GM03348 (cell line): ENCODE results near the gene OR2H2.

Experiments used
- DNase-seq: peaks from one replicate; pipeline ENCODE4 v3.0.0; 2012; ENCODE audit warnings: low spot score

OR2H2 gene

DNA sequence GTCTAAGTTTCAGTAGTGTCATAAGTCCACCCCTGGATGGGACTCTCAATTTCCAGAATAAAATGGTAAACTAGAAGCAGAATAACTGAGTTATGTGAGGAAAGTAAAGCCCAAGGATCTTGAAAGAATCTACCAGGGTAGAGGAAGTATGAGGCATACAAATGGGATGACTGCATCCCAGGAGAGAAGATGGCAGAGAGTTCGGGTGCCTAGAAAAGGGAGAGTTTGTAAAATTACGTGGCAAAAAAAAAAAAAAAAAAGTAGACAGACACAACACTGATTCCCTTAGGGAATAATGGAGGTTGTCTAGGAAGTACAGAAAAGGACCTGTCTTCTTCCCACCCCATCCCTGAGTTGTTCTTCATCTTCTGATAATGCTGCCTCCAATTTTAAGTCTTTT, 44.6 kb downstream of the OR2H2 start:
- no peak for DNase-seq

DNA sequence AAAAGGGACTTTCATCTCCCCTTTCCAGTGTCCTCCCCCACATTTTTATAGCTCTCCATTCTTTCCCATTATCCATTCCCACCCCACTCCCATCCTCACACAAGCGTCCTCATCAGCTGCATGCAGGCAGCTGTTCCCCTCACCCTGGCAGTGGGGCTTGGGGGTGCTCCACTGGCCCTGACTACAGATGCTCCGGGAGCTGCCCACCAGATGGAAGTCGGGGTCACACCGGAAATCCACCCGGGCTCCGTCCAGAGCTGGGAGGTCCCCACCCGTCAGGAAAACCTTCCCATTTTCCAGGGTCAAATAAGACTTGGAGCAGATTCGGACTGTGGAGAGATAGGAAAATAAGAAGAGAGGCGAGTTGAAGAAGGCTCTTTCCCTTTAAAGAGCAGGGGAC, 45.4 kb downstream of the OR2H2 start:
- DNase-seq, result no peak

DNA sequence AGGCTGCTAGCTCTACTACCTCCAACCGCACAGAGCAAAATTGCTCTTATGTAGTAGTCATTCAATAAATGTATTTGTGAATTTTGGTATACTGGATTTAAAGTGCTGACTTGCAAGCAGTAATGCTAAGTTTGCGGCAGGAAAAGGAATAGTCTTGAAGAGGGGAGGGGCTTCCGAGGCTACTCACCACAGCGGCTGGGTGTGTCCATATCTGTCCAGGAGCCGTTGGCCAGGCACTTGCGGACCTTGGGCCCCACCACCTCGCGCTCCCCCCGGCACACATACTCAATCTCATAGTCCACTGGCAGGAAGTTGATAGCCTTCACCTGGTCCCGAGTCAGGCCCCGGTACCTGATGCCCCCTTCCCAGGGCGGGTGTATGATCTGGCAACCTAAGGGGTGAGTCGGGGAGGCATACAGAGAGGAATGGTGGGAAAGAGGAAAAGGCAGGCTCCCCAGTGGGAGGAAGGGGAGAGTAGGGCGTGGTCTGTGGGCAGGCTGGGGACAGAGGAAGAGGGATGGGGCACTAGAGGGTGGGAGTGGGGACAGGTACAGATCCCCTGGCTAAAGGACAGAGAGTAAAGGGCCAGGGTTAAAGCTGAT, 46.4 kb downstream of the OR2H2 start:
- no peak for DNase-seq

DNA sequence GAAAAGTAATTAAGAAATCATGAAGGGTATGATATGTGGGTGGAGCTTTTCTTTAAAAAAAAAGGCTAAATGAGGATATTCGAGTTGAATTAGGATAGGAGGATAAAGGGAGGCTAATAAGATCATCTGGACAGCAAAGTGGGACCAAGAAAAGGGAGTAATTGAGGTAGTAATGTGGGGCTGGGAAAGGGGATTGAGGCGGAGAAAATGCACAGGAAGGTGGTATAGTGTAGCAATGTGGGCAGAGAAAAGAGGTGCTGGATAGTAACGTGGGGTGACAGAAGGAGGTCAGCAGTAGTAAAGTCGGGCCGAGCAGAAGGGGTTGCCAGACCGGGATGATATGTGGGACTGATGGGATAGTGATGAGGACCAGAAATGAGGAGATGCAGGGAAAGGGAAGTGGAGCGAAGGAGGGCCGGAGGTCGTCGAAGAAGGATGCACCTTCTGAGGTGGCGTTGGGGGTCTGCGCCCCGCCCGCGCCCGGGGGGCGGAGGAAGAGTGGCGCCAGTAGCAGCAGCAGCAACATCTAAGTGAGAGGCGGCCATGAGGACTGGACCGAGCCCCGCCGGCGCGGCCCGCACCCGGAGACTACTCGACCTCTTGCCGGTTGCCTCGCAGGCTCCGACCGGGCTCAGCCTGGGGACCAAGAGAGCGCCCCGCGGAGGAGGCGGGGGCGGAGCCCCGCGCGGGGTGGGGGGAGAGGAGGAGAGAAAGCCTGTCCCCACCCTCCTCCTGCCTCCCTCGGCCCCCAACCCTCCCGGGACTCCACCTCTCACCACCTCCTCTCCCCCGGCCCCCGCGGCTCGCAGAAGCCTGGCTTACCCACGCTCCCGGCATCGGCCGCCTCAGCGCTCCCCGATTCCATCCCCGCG, 47.2 kb downstream of the OR2H2 start:
- DNase-seq, result peak; percentile 86

DNA sequence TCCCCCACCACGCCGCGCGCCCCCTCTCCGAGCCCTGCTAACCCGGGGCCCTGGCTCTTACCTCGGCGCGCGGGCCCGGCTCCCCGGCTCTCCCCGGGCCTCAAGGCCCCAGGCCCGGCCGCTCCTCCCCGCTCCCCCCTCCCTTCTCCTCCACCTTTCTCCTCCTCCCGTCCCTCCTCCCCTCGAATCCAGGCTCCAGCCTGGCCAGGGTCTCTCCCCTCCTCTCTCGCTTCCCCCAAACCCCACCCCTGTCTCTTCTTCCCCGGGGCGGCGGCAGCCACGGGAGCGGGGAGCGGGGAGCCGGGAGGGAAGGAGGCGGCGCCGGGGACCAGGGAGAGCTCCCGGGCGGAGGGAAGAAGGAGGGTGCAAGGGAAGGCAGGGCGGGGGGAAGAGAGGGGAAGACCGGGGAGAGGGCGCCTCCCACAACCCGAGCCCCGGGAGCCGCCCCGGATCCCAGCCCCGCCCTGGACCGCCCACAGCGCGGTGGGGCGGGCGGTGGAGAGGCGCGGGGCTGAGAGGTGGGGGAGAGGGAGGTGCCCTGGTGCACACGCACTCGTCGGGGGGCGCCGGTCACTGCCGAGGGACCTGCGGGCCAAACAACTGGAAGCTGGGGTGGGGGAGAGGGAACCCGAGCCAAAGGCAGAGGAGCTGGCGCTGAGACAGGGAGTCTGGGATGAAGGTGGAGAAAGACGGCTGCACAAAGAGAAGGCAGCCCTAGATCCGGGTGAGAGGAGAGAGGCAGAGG, 48.0 kb downstream of the OR2H2 start, which contains the start of gene GABBR1:
TSS of gene GABBR1 (minus strand) at position 395 of the 745 bp plus-strand sequence. CDS start 798 bp downstream, outside the sequence.
- peak; percentile 99 for DNase-seq

DNA sequence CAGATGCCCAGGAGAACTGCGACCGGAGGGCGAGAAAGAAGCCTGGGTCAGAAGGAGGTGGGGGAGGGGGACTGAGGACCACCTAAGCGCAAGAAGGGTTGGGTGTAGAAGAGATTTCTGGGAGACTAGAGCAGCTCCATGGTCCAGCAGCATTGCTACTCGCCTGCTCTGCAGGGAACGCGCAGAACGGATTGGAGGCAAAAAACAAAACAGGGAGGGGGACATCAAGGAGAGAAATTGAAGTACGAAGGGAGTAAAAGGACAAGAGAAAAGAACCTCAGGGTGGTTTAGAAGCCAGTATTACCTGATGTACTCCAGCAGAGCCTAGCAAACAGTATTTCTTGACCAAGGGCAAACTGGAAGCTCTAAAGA, 48.6 kb downstream of the OR2H2 start:
- DNase-seq, result no peak

DNA sequence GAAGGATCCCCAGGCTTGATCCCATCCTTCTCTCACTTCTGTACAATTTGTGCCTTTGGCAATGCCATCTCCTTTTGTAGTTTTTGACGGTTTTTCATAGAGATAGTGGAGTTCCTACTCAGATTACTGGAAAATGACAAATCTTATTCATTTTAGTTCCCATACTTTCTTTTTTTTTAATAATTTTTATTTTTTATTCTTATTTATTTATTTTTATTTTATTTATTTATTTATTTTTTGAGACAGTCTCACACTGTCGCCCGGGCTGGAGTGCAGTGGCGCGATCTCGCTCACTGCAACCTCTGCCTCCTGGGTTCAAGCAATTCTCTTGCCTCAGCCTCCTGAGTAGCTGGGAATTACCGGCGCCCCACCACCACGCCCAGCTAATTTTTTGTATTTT, 52.3 kb downstream of the OR2H2 start:
- DNase-seq, result no peak
